H1 (cell line): ENCODE measurements around the gene TLE2.

ENCODE experiments used
- BCL11A ChIP-seq, 2 experiments: IDR thresholded peaks; one replicate each; pipeline ENCODE4 v1.6.1; 2011; ENCODE audit warnings: low read depth in 2 of 2, low read length in 2 of 2, mild to moderate bottlenecking in 2 of 2
- CBX8 ChIP-seq: fragments of 300-800, 300-1000 bp; sonication (generic); IDR thresholded peaks from 2 replicates; pipeline ENCODE4 v1.7.1; 2016; ENCODE audit warnings: low read depth, low read length, borderline replicate concordance
- CEBPB ChIP-seq: IDR thresholded peaks from 2 replicates; pipeline ENCODE4 v1.6.1; 2012; ENCODE audit warnings: low read depth, low read length
- CHD1 ChIP-seq: IDR thresholded peaks from 2 replicates; pipeline ENCODE4 v1.6.1; 2012; ENCODE audit warnings: low read depth, low read length, improper control_type of control experiment
- EGR1 ChIP-seq: IDR thresholded peaks from 2 replicates; pipeline ENCODE4 v1.6.1; 2011; ENCODE audit warnings: low read depth, low read length, borderline replicate concordance
- EP300 ChIP-seq, 2 experiments: IDR thresholded peaks; 1 replicate in 1 of 2; 2 replicates in 1 of 2; pipeline ENCODE4 v1.6.1; 2011 to 2012; ENCODE audit warnings: low read depth in 2 of 2, low read length in 2 of 2, mild to moderate bottlenecking in 2 of 2, borderline replicate concordance in 1 of 2, inconsistent platforms in 1 of 2, moderate library complexity in 1 of 2
- EZH2 ChIP-seq: fragments of 200-600 bp; sonication (generic); IDR thresholded peaks from 2 replicates; pipeline ENCODE4 v1.7.1; 2012; ENCODE audit warnings: low read depth, mild to moderate bottlenecking, moderate library complexity, low read length, inconsistent platforms; ENCODE audit not compliant: severe bottlenecking
- JUND ChIP-seq: IDR thresholded peaks from 2 replicates; pipeline ENCODE4 v1.6.1; 2011; ENCODE audit warnings: mild to moderate bottlenecking, improper control_type of control experiment, low read length
- POLR2AphosphoS5 ChIP-seq: IDR thresholded peaks from 2 replicates; pipeline ENCODE4 v1.6.1; 2011; ENCODE audit warnings: low read depth, low read length
- SP1 ChIP-seq: IDR thresholded peaks from 2 replicates; pipeline ENCODE4 v1.6.1; 2011; ENCODE audit warnings: low read depth, low read length
- YY1 ChIP-seq: IDR thresholded peaks from 2 replicates; pipeline ENCODE4 v1.6.1; 2011; ENCODE audit warnings: low read depth, mild to moderate bottlenecking, low read length
- ZNF274 ChIP-seq: IDR thresholded peaks from 2 replicates; pipeline ENCODE4 v1.7.0; 2012; ENCODE audit warnings: low read length, borderline replicate concordance; ENCODE audit errors: extremely low read depth
- TF ChIP-seq, protein P1 (sequence below), 3 experiments: IDR thresholded peaks; 1 replicate in 2 of 3; 2 replicates in 1 of 3; pipeline versions ENCODE4 v1.5.1 to v1.6.1; 2011; ENCODE audit warnings: low read length in 3 of 3, mild to moderate bottlenecking in 3 of 3, inconsistent platforms in 2 of 3, low read depth in 1 of 3, moderate library complexity in 1 of 3; ENCODE audit not compliant: insufficient read depth in 1 of 3; ENCODE audit errors: control extremely low read depth in 1 of 3

DNA sequence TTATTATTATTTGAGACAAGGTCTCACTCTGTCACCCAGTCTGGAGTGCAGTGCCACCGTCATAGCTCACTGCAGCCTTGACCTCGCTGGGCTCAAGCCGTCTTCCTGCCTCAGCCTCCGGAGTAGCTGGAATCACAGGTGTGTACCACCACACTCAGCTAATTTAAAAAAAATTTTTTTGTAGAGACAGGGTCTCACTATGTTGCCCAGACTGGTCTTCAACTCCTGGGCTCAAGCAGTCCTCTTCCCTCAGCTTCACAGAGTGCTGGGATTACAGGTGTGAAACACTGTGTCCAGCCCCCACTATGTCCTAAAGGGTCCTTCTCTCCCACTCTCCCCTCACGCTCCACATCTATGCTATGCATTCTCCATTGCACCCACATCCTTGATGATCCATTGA is 9.1 kb upstream of the TLE2 start:
- TF ChIP-seq EP300 (IDR thresholded peaks at IDR 0.05; ENCODE audit: borderline replicate concordance in 1 of 2, low read depth in 2 of 2, low read length in 2 of 2): no peak
- no peak for TF ChIP-seq POLR2AphosphoS5
- TF ChIP-seq CEBPB: no peak
- TF ChIP-seq CBX8: no peak
- TF ChIP-seq YY1: no peak
- no peak for TF ChIP-seq JUND
- TF ChIP-seq CHD1: no peak
- TF ChIP-seq ZNF274: no peak
- TF ChIP-seq SP1: no peak
- TF ChIP-seq, protein P1, sequence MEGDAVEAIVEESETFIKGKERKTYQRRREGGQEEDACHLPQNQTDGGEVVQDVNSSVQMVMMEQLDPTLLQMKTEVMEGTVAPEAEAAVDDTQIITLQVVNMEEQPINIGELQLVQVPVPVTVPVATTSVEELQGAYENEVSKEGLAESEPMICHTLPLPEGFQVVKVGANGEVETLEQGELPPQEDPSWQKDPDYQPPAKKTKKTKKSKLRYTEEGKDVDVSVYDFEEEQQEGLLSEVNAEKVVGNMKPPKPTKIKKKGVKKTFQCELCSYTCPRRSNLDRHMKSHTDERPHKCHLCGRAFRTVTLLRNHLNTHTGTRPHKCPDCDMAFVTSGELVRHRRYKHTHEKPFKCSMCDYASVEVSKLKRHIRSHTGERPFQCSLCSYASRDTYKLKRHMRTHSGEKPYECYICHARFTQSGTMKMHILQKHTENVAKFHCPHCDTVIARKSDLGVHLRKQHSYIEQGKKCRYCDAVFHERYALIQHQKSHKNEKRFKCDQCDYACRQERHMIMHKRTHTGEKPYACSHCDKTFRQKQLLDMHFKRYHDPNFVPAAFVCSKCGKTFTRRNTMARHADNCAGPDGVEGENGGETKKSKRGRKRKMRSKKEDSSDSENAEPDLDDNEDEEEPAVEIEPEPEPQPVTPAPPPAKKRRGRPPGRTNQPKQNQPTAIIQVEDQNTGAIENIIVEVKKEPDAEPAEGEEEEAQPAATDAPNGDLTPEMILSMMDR (IDR thresholded peaks at IDR 0.05; ENCODE audit: control extremely low read depth in 1 of 3, insufficient read depth in 1 of 3, low read depth in 1 of 3, low read length in 3 of 3): no peak
- no peak for TF ChIP-seq BCL11A (IDR thresholded peaks at IDR 0.05; ENCODE audit: low read depth in 2 of 2, low read length in 2 of 2)
- no peak for TF ChIP-seq EGR1
- no peak for TF ChIP-seq EZH2
